ENCODE results near the gene LDLR. TPM values are rescaled to one million over a fixed set of nuclear protein-coding genes. Genes with fewer than 3 reads are reported as not detected.
A peak's percentile ranks its signal among the peaks of the same experiment; 100 is the strongest.
"Not testable (repeated sequence)": the region's sequence is repeated elsewhere in the genome, so short reads cannot be mapped to it uniquely, and the experiment has no call there.

The LDLR gene
- total RNA-seq, 3 donors from 2014 or later = 36.2 to 40.7 (median 39.0) TPM

GRCh38 chr19:11130824-11131455, 41.7 kb downstream of the LDLR start:
- peaks cover 6% of the 10 kb centered on the region for H3K4me1 Mint-ChIP-seq (ENCODE audit: low read depth)

GRCh38 chr19:11131471-11131870, 42.2 kb downstream of the LDLR start:
- no peak overlapping the region for H3K4me3 Mint-ChIP-seq
- peaks cover 25% of the 10 kb centered on the region for H3K36me3 Mint-ChIP-seq (ENCODE audit: insufficient read depth)
- no peak for ATAC-seq
- peaks cover 2% of the 10 kb centered on the region for H3K4me1 Mint-ChIP-seq (ENCODE audit: low read depth)
- DNase-seq = no peak
- H3K27me3 Mint-ChIP-seq (ENCODE audit: low read depth) = no peaks in the 10 kb centered on the region
- no peaks in the 10 kb centered on the region for H3K9me3 Mint-ChIP-seq

More at GRCh38 chr19:11130824-11131455, 41.7 kb downstream of the LDLR start:
- peak; percentile 69 for DNase-seq
- Mint-ChIP-seq H3K9me3 (no peaks in the 10 kb centered on the region), H3K36me3 (ENCODE audit: insufficient read depth) (peaks cover 29% of the 10 kb centered on the region), H3K4me3 (no peak overlapping the region), H3K27me3 (ENCODE audit: low read depth) (no peaks in the 10 kb centered on the region)
- peak; percentile 81 to 84 for ATAC-seq

- no peaks in the 10 kb centered on the region for H3K9me3 Mint-ChIP-seq
- H3K4me1 Mint-ChIP-seq (ENCODE audit: low read depth) = peaks cover 10% of the 10 kb centered on the region
- no peaks in the 10 kb centered on the region for H3K27me3 Mint-ChIP-seq (ENCODE audit: low read depth)
- peaks cover 6% of the 10 kb centered on the region for H3K36me3 Mint-ChIP-seq (ENCODE audit: insufficient read depth)
- DNase-seq = no peak
- peak overlapping the region; percentile 54 for H3K4me3 Mint-ChIP-seq
- no peak for ATAC-seq
Observed at GRCh38 chr19:11136400-11137101, 47.3 kb downstream of the LDLR start.

- ATAC-seq = peak; percentile 82 to 87
- Mint-ChIP-seq H3K27me3 (ENCODE audit: low read depth) (no peaks in the 10 kb centered on the region), H3K4me1 (ENCODE audit: low read depth) (peaks cover 10% of the 10 kb centered on the region), H3K36me3 (ENCODE audit: insufficient read depth) (no peaks in the 10 kb centered on the region), H3K9me3 (no peaks in the 10 kb centered on the region), H3K4me3 (peak overlapping the region; percentile 83)
- peak; percentile 26 for DNase-seq
Observed at GRCh38 chr19:11137542-11138384, 48.5 kb downstream of the LDLR start.

- Mint-ChIP-seq H3K9me3 (no peaks in the 10 kb centered on the region), H3K4me1 (ENCODE audit: low read depth) (peaks cover 15% of the 10 kb centered on the region), H3K4me3 (no peak overlapping the region), H3K36me3 (ENCODE audit: insufficient read depth) (no peaks in the 10 kb centered on the region), H3K27me3 (ENCODE audit: low read depth) (no peaks in the 10 kb centered on the region)
- no peak for DNase-seq
- ATAC-seq = no peak
Observed at GRCh38 chr19:11138601-11139300, 49.5 kb downstream of the LDLR start.

- not testable (repeated sequence) for H3K9me3 Mint-ChIP-seq, ATAC-seq, DNase-seq
Observed at GRCh38 chr19:11140023-11140538, 50.8 kb downstream of the LDLR start.

GRCh38 chr19:11140896-11141295, 51.6 kb downstream of the LDLR start:
- H3K36me3 Mint-ChIP-seq (ENCODE audit: insufficient read depth) = no peaks in the 10 kb centered on the region
- no peaks in the 10 kb centered on the region for H3K27me3 Mint-ChIP-seq (ENCODE audit: low read depth)
- H3K9me3 Mint-ChIP-seq = no peaks in the 10 kb centered on the region
- H3K4me1 Mint-ChIP-seq (ENCODE audit: low read depth) = peaks cover 15% of the 10 kb centered on the region
- no peak for DNase-seq
- ATAC-seq = no peak
- H3K4me3 Mint-ChIP-seq = no peak overlapping the region

More at GRCh38 chr19:11140023-11140538, 50.8 kb downstream of the LDLR start:
- H3K4me1 Mint-ChIP-seq (ENCODE audit: low read depth) = peaks cover 15% of the 10 kb centered on the region
- not testable (repeated sequence) for H3K27me3 Mint-ChIP-seq (ENCODE audit: low read depth); H3K4me3 Mint-ChIP-seq; H3K36me3 Mint-ChIP-seq (ENCODE audit: insufficient read depth)

- ATAC-seq (no peak), DNase-seq (no peak)
- Mint-ChIP-seq H3K4me3 (no peak overlapping the region), H3K27me3 (ENCODE audit: low read depth) (no peaks in the 10 kb centered on the region), H3K36me3 (ENCODE audit: insufficient read depth) (no peaks in the 10 kb centered on the region), H3K4me1 (ENCODE audit: low read depth) (peaks cover 13% of the 10 kb centered on the region), H3K9me3 (no peaks in the 10 kb centered on the region)
Observed at GRCh38 chr19:11141937-11142527, 52.8 kb downstream of the LDLR start.

GRCh38 chr19:11142528-11143171, 53.4 kb downstream of the LDLR start:
- Mint-ChIP-seq H3K36me3 (ENCODE audit: insufficient read depth) (no peaks in the 10 kb centered on the region), H3K4me3 (no peak overlapping the region), H3K27me3 (ENCODE audit: low read depth) (no peaks in the 10 kb centered on the region), H3K4me1 (ENCODE audit: low read depth) (peaks cover 10% of the 10 kb centered on the region), H3K9me3 (no peaks in the 10 kb centered on the region)
- DNase-seq (no peak), ATAC-seq (no peak)

GRCh38 chr19:11145536-11145924, 56.3 kb downstream of the LDLR start:
- Mint-ChIP-seq H3K9me3 (no peaks in the 10 kb centered on the region), H3K36me3 (ENCODE audit: insufficient read depth) (no peaks in the 10 kb centered on the region), H3K27me3 (ENCODE audit: low read depth) (no peaks in the 10 kb centered on the region), H3K4me3 (no peak overlapping the region), H3K4me1 (ENCODE audit: low read depth) (peaks cover 5% of the 10 kb centered on the region)
- ATAC-seq = no peak
- no peak for DNase-seq

GRCh38 chr19:11148001-11148400, 58.7 kb downstream of the LDLR start:
- H3K4me3 Mint-ChIP-seq = no peak overlapping the region
- peaks cover 3% of the 10 kb centered on the region for H3K4me1 Mint-ChIP-seq (ENCODE audit: low read depth)
- H3K27me3 Mint-ChIP-seq (ENCODE audit: low read depth) = no peaks in the 10 kb centered on the region
- DNase-seq (no peak), ATAC-seq (no peak)
- no peaks in the 10 kb centered on the region for H3K36me3 Mint-ChIP-seq (ENCODE audit: insufficient read depth)
- no peaks in the 10 kb centered on the region for H3K9me3 Mint-ChIP-seq

- Mint-ChIP-seq H3K36me3 (ENCODE audit: insufficient read depth) (no peaks in the 10 kb centered on the region), H3K9me3 (no peaks in the 10 kb centered on the region), H3K4me3 (no peak overlapping the region), H3K4me1 (ENCODE audit: low read depth) (peaks cover 9% of the 10 kb centered on the region), H3K27me3 (ENCODE audit: low read depth) (no peaks in the 10 kb centered on the region)
- DNase-seq (no peak), ATAC-seq (no peak)
Observed at GRCh38 chr19:11151181-11151580, 61.9 kb downstream of the LDLR start.

- no peaks in the 10 kb centered on the region for H3K27me3 Mint-ChIP-seq (ENCODE audit: low read depth)
- no peaks in the 10 kb centered on the region for H3K9me3 Mint-ChIP-seq
- no peaks in the 10 kb centered on the region for H3K36me3 Mint-ChIP-seq (ENCODE audit: insufficient read depth)
- ATAC-seq (no peak), DNase-seq (no peak)
- H3K4me3 Mint-ChIP-seq = no peak overlapping the region
- H3K4me1 Mint-ChIP-seq (ENCODE audit: low read depth) = peaks cover 10% of the 10 kb centered on the region
Observed at GRCh38 chr19:11152318-11153062, 63.2 kb downstream of the LDLR start.
